Fibroblast of villous mesenchyme (primary cell): ENCODE results near the gene CD28. TPM values are rescaled to one million over a fixed set of nuclear protein-coding genes. Genes with fewer than 3 reads are reported as not detected.

Experiments
- DNase-seq: peaks from one replicate; pipeline ENCODE4 v3.0.0-alpha.2; 2010; ENCODE audit warnings: low read depth
- H3K4me3 ChIP-seq: 2 replicates; pipeline ENCODE4 v1.5.1; 2011; ENCODE audit warnings: low read depth, mild to moderate bottlenecking, low read length
- total RNA-seq: library from RNA; depleted of rRNA; stranded (reverse); fragments of >200 nt; gene quantifications from 2 replicates; pipeline ENCODE4 v1.2.3, GENCODE V29; 2012
- TF ChIP-seq, protein P1 (sequence below): IDR thresholded peaks from 2 replicates; pipeline ENCODE4 v1.5.1; 2012; ENCODE audit warnings: low read depth, mild to moderate bottlenecking, low read length; ENCODE audit not compliant: insufficient read depth

The CD28 gene
- total RNA-seq, 1 donor: not detected

- no peak for DNase-seq
- TF ChIP-seq, protein P1, sequence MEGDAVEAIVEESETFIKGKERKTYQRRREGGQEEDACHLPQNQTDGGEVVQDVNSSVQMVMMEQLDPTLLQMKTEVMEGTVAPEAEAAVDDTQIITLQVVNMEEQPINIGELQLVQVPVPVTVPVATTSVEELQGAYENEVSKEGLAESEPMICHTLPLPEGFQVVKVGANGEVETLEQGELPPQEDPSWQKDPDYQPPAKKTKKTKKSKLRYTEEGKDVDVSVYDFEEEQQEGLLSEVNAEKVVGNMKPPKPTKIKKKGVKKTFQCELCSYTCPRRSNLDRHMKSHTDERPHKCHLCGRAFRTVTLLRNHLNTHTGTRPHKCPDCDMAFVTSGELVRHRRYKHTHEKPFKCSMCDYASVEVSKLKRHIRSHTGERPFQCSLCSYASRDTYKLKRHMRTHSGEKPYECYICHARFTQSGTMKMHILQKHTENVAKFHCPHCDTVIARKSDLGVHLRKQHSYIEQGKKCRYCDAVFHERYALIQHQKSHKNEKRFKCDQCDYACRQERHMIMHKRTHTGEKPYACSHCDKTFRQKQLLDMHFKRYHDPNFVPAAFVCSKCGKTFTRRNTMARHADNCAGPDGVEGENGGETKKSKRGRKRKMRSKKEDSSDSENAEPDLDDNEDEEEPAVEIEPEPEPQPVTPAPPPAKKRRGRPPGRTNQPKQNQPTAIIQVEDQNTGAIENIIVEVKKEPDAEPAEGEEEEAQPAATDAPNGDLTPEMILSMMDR: no peak
These were observed 14.7 kb downstream of the CD28 start for GRCh38 chr2:203720915-203721672.

GRCh38 chr2:203721781-203722300 is 15.4 kb downstream of the CD28 start:
- H3K4me3 ChIP-seq: no peak overlapping the region
- no peak for DNase-seq

More at GRCh38 chr2:203720915-203721672, 14.7 kb downstream of the CD28 start:
- H3K4me3 ChIP-seq: no peak overlapping the region

DNA sequence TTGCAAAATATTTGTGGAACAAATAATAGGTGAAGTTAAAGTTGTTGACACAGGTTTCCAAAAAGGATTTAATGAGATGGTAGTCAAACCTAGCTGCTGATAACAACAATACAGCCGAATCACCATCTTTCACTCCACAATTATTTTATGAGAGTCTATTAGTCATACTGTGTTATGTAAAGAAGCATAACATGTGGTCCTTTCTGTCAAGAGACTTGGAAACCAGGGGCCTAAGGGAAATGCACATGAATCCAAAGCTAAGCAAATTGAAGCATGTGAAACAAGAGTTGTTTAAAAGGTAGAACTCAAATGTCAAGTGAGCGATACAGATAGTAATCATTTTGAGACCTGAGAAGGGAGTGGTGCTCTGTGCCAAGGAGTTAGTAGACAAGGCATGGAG is 16.0 kb downstream of the CD28 start:
- DNase-seq: peak; percentile 57

More at GRCh38 chr2:203721781-203722300, 15.4 kb downstream of the CD28 start:
- TF ChIP-seq, protein P1: no peak

DNA sequence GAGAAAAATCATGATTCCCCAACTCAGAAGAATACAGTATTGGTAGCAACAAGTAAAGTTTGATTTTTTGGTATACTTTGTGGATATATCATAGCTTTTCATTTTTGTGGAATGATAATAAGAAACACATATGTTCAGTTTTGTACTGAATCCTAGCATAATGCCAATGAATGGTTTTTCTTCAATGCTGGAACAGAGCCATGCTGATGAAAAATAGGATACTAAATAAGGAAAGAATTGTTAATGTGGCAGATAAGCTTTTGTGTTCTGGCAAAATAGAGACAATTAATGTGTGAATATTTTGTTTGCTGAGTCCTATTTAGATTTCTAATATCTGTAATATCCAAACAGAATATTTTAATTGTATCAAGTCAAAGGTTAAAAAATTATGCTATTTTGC is 21.9 kb downstream of the CD28 start:
- TF ChIP-seq, protein P1: no peak
- no peak overlapping the region for H3K4me3 ChIP-seq
- no peak for DNase-seq

More for the DNA sequence above, 16.0 kb downstream of the CD28 start:
- TF ChIP-seq, protein P1: no peak
- H3K4me3 ChIP-seq: no peak overlapping the region

- no peak overlapping the region for H3K4me3 ChIP-seq
- no peak for DNase-seq
- TF ChIP-seq, protein P1: no peak
These were observed 23.8 kb downstream of the CD28 start for GRCh38 chr2:203730076-203730729.

- no peak for DNase-seq
- TF ChIP-seq, protein P1: no peak
- H3K4me3 ChIP-seq: no peak overlapping the region
These were observed 24.4 kb downstream of the CD28 start for GRCh38 chr2:203730883-203731282.
